ENCODE measurements around the gene ACLY.

GRCh38 chr17:41920580-41920955, 1.8 kb upstream of the ACLY start:
- no peak for TF ChIP-seq POLR2AphosphoS5 (IDR thresholded peaks at IDR 0.05; ENCODE audit: low read depth)
- no peak for TF ChIP-seq CTCF (IDR thresholded peaks at IDR 0.05; ENCODE audit: insufficient read depth, low read length)
- TF ChIP-seq, protein P1, sequence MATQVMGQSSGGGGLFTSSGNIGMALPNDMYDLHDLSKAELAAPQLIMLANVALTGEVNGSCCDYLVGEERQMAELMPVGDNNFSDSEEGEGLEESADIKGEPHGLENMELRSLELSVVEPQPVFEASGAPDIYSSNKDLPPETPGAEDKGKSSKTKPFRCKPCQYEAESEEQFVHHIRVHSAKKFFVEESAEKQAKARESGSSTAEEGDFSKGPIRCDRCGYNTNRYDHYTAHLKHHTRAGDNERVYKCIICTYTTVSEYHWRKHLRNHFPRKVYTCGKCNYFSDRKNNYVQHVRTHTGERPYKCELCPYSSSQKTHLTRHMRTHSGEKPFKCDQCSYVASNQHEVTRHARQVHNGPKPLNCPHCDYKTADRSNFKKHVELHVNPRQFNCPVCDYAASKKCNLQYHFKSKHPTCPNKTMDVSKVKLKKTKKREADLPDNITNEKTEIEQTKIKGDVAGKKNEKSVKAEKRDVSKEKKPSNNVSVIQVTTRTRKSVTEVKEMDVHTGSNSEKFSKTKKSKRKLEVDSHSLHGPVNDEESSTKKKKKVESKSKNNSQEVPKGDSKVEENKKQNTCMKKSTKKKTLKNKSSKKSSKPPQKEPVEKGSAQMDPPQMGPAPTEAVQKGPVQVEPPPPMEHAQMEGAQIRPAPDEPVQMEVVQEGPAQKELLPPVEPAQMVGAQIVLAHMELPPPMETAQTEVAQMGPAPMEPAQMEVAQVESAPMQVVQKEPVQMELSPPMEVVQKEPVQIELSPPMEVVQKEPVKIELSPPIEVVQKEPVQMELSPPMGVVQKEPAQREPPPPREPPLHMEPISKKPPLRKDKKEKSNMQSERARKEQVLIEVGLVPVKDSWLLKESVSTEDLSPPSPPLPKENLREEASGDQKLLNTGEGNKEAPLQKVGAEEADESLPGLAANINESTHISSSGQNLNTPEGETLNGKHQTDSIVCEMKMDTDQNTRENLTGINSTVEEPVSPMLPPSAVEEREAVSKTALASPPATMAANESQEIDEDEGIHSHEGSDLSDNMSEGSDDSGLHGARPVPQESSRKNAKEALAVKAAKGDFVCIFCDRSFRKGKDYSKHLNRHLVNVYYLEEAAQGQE (IDR thresholded peaks at IDR 0.05; ENCODE audit: insufficient replicate concordance, low read depth) = no peak
